Neural cell (in vitro differentiated cells): ENCODE results near the gene ANKFN1.

Source experiments
- EP300 ChIP-seq: fragments of 450-650 bp; conservative IDR thresholded peaks from 2 replicates; pipeline ENCODE4 v1.6.1; 2014; ENCODE audit warnings: antibody characterized with exemption, mild to moderate bottlenecking, moderate library complexity; ENCODE audit not compliant: poor library complexity, severe bottlenecking
- EZH2 ChIP-seq: fragments of 200-600, 300-800 bp; shearing (Covaris generic), sonication (generic); IDR thresholded peaks from 2 replicates; pipeline ENCODE4 v1.6.1; 2014; ENCODE audit warnings: antibody characterized with exemption, low read length, borderline replicate concordance, mild to moderate bottlenecking; ENCODE audit not compliant: insufficient read depth, poor library complexity, severe bottlenecking
- POLR2AphosphoS5 ChIP-seq: IDR thresholded peaks from 2 replicates; pipeline ENCODE4 v1.6.1; 2012
- RAD21 ChIP-seq: fragments of 450-650 bp; conservative IDR thresholded peaks from 2 replicates; pipeline ENCODE4 v1.6.1; 2014; ENCODE audit warnings: antibody characterized with exemption, mild to moderate bottlenecking, moderate library complexity
- SMC3 ChIP-seq: fragments of 450-650 bp; conservative IDR thresholded peaks from 2 replicates; pipeline ENCODE4 v1.6.1; 2014; ENCODE audit warnings: antibody characterized with exemption, mild to moderate bottlenecking, moderate library complexity; ENCODE audit not compliant: poor library complexity
- TAF1 ChIP-seq: IDR thresholded peaks from 2 replicates; pipeline ENCODE4 v1.6.1; 2012; ENCODE audit warnings: low read depth
- TF ChIP-seq, protein P1 (sequence below): fragments of 450-650 bp; IDR thresholded peaks from 2 replicates; pipeline ENCODE4 v1.5.1; 2014; ENCODE audit warnings: antibody characterized with exemption, mild to moderate bottlenecking, moderate library complexity; ENCODE audit not compliant: poor library complexity, severe bottlenecking
- TF ChIP-seq, protein P2 (sequence below): IDR thresholded peaks from 2 replicates; pipeline ENCODE4 v1.6.1; 2012; ENCODE audit warnings: borderline replicate concordance

DNA sequence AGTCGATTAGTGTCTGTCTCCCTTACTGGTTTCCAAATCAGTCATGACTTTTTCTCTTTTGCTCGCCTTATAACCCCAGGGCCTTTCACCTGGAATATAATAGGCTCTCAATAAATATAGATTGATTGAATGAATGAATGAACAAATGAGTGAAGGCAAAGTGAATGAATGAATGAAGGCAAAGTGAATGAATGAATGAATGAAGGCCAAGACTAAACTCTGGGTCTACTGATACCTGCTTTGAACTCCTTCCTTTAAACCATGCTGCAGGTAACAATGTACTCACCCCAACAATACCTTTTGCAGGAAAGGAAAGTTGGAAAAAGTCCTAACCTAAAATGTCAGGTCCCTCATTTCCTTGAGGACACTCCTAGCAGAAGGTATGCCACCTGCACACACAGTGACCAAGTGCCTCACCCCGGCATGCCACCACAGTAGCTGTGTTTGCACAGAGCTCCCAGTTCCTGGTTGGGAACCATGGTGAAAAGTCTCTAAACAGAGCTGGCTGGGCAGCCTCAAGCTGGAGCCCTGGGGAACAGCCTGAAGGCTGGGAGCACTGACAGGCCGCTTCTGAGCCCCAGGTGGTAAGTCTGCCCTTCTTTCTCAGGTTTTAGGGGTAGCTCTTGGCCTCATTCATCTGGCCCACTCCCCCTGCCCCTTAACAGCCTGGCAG is 42.7 kb upstream of the ANKFN1 start:
- TF ChIP-seq, protein P1, sequence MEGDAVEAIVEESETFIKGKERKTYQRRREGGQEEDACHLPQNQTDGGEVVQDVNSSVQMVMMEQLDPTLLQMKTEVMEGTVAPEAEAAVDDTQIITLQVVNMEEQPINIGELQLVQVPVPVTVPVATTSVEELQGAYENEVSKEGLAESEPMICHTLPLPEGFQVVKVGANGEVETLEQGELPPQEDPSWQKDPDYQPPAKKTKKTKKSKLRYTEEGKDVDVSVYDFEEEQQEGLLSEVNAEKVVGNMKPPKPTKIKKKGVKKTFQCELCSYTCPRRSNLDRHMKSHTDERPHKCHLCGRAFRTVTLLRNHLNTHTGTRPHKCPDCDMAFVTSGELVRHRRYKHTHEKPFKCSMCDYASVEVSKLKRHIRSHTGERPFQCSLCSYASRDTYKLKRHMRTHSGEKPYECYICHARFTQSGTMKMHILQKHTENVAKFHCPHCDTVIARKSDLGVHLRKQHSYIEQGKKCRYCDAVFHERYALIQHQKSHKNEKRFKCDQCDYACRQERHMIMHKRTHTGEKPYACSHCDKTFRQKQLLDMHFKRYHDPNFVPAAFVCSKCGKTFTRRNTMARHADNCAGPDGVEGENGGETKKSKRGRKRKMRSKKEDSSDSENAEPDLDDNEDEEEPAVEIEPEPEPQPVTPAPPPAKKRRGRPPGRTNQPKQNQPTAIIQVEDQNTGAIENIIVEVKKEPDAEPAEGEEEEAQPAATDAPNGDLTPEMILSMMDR: no peak
- TF ChIP-seq, protein P2, sequence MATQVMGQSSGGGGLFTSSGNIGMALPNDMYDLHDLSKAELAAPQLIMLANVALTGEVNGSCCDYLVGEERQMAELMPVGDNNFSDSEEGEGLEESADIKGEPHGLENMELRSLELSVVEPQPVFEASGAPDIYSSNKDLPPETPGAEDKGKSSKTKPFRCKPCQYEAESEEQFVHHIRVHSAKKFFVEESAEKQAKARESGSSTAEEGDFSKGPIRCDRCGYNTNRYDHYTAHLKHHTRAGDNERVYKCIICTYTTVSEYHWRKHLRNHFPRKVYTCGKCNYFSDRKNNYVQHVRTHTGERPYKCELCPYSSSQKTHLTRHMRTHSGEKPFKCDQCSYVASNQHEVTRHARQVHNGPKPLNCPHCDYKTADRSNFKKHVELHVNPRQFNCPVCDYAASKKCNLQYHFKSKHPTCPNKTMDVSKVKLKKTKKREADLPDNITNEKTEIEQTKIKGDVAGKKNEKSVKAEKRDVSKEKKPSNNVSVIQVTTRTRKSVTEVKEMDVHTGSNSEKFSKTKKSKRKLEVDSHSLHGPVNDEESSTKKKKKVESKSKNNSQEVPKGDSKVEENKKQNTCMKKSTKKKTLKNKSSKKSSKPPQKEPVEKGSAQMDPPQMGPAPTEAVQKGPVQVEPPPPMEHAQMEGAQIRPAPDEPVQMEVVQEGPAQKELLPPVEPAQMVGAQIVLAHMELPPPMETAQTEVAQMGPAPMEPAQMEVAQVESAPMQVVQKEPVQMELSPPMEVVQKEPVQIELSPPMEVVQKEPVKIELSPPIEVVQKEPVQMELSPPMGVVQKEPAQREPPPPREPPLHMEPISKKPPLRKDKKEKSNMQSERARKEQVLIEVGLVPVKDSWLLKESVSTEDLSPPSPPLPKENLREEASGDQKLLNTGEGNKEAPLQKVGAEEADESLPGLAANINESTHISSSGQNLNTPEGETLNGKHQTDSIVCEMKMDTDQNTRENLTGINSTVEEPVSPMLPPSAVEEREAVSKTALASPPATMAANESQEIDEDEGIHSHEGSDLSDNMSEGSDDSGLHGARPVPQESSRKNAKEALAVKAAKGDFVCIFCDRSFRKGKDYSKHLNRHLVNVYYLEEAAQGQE: no peak
- TF ChIP-seq TAF1: no peak
- no peak for TF ChIP-seq EP300
- no peak for TF ChIP-seq POLR2AphosphoS5
- TF ChIP-seq EZH2: no peak
- no peak for TF ChIP-seq SMC3
- TF ChIP-seq RAD21: no peak
